Mesodermal cell (in vitro differentiated cells): ENCODE measurements around the gene ENTHD1.
"Not testable (repeated sequence)": the region's sequence is repeated elsewhere in the genome, so short reads cannot be mapped to it uniquely, and the experiment has no call there.

Source experiments
- H3K27ac ChIP-seq: 2 replicates; pipeline ENCODE4 v1.7.0; 2013; ENCODE audit warnings: mild to moderate bottlenecking, low read depth, low read length, moderate library complexity; ENCODE audit not compliant: severe bottlenecking
- H3K36me3 ChIP-seq: 2 replicates; pipeline ENCODE4 v1.7.1; 2013; ENCODE audit warnings: mild to moderate bottlenecking, low read length, moderate library complexity; ENCODE audit not compliant: control insufficient read depth, insufficient read depth
- H3K4me1 ChIP-seq: one replicate; pipeline ENCODE4 v1.7.1; 2013; ENCODE audit warnings: mild to moderate bottlenecking, low read length; ENCODE audit not compliant: insufficient read depth, control insufficient read depth, poor library complexity, severe bottlenecking
- H3K4me3 ChIP-seq: 2 replicates; pipeline ENCODE4 v1.7.0; 2013; ENCODE audit warnings: low read length, control low read depth, mild to moderate bottlenecking; ENCODE audit not compliant: insufficient read depth, poor library complexity, severe bottlenecking; ENCODE audit errors: extremely low read depth
- H3K9me3 ChIP-seq: 2 replicates; pipeline ENCODE4 v1.7.1; 2013; ENCODE audit warnings: mild to moderate bottlenecking, low read length, moderate library complexity; ENCODE audit not compliant: control insufficient read depth
- WGBS, 2 experiments: methylation state at CpG; one replicate each; pipeline ENCODE4 v1.1.5; 2013; ENCODE audit warnings: missing lambda C conversion rate in 2 of 2; ENCODE audit not compliant: insufficient coverage in 2 of 2; 5-methylcytosine and 5-hydroxymethylcytosine counted together

ENTHD1 gene

DNA sequence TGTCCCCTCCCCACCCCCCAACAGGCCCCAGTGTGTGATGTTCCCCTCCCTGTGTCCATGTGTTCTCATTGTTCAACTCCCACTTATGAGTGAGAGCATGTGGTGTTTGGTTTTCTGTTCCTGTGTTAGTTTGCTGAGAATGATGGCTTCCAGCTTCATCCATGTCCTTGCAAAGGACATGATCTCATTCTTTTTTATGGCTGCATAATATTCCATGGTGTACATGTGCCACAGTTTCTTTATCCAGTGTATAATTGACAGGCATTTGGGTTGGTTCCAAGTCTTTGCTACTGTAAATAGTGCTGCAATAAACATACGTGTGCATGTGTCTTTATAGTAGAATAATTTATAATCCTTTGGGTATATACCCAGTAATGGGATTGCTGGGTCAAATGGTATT lies 159.5 kb downstream of the ENTHD1 start:
- not testable (repeated sequence) for H3K9me3 ChIP-seq, H3K4me3 ChIP-seq, H3K27ac ChIP-seq, H3K4me1 ChIP-seq, H3K36me3 ChIP-seq
- WGBS, 2 experiments = no CpG with 5 or more reads among the region's 1 CpG

DNA sequence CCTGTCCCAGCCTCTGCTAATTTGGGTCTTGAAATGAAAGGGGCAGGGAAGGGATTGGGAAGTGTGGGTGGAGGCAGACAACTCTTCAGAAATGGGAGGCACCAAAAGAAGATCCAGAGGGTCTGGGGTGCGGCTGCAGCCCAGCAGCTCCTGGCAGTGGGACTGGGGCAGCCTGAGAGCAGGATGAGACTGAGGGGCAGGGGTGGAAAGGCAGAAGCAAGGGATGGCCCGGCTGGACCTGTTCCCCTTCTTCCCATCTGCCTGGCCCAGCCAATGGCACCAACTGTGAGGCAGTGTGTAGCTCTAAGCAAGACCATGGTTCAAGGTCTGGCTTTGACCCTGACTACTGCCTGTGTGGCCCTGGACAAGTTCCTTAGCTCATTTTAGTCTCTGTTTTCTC lies 160.4 kb downstream of the ENTHD1 start:
- no peaks in the 10 kb centered on the region for H3K9me3 ChIP-seq
- no peaks in the 10 kb centered on the region for H3K36me3 ChIP-seq
- no peak overlapping the region for H3K4me3 ChIP-seq
- H3K27ac ChIP-seq = no peak overlapping the region
- no peaks in the 10 kb centered on the region for H3K4me1 ChIP-seq
- 81 to 95% methylated on average over 2 of the region's 2 CpGs for WGBS, 2 experiments

DNA sequence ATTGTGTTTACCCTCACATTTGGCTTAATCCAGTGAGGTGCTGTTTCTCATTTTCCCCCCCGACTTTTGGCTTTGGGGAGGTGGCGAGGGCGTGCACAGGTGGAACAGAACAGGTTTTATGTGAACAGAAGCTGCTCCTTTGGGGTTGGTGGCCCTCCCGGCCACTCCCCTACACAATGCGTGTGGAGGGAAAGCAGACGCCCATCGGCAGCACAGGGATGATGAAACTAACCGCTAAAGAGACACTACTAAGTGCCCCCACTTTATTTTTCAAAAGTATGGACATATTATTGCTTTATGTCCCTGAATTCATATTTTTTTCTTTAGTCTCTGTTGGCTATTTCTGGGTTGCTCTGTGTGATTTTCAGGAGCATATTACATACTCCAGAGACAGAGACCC lies 160.9 kb downstream of the ENTHD1 start:
- no peak overlapping the region for H3K27ac ChIP-seq
- WGBS, 2 experiments = 83 to 95% methylated on average over 3 to 6 of the region's 8 CpGs
- H3K36me3 ChIP-seq = no peaks in the 10 kb centered on the region
- H3K4me1 ChIP-seq = no peaks in the 10 kb centered on the region
- H3K9me3 ChIP-seq = no peaks in the 10 kb centered on the region
- H3K4me3 ChIP-seq = no peak overlapping the region

DNA sequence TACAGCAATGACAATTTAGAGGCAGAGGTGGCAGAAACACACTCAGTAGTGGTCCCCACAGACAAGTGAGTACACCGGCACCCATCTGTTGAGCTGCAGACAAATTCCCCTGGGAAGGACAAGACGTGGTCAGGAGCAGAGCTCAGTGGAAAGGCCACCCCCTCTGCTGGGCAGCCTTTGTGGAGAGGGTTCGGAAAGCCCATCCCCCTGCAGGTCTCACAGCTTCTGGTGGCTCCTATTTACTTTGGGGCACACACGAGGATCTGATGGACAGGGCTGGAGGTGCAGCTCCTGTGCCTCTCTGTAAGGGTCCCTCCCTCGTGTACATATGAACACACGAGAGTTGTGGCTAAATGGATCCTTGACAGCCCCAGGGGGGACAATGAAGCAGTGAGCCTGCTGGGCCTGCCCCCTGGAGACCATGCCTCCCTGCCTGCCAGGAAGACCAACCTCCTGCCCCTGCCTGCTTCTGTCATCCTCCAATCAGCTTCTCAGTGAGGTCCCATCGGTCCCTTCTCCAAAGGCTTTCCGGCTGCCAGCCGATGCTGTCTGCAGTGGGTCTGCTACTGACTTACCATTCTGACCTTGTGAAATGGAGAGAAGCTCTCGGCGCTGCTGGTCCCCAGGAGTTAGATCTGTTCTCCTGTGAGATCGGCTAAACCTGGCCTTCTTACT lies 161.5 kb downstream of the ENTHD1 start:
- Histone ChIP-seq H3K4me3 (no peak overlapping the region), H3K27ac (no peak overlapping the region), H3K4me1 (no peaks in the 10 kb centered on the region), H3K36me3 (no peaks in the 10 kb centered on the region), H3K9me3 (no peaks in the 10 kb centered on the region)
- WGBS, 2 experiments = 79 to 83% methylated on average over 12 of the region's 12 CpGs

DNA sequence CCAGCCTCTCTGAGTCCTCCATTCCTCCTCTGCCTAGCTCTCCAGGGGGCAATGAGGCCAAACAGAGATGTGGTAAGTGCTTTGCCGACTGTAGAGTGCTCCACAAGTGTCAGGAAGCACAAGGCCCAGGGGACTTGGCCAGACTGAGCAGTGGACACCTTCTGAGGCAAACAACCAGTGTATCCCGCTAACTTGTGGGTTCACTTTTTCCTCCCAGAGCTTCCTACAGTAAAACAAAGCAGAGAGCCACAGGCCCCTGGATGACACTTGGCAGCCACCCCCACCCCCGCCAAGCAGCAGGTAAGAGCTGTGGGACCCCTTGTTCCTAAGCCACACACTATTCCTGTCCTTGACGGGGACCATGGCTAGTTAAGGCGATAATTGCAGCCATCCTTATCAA lies 162.1 kb downstream of the ENTHD1 start:
- Histone ChIP-seq H3K4me3 (no peak overlapping the region), H3K27ac (no peak overlapping the region), H3K4me1 (no peaks in the 10 kb centered on the region), H3K9me3 (no peaks in the 10 kb centered on the region), H3K36me3 (no peaks in the 10 kb centered on the region)
- 84 to 88% methylated on average over 4 to 5 of the region's 5 CpGs for WGBS, 2 experiments

DNA sequence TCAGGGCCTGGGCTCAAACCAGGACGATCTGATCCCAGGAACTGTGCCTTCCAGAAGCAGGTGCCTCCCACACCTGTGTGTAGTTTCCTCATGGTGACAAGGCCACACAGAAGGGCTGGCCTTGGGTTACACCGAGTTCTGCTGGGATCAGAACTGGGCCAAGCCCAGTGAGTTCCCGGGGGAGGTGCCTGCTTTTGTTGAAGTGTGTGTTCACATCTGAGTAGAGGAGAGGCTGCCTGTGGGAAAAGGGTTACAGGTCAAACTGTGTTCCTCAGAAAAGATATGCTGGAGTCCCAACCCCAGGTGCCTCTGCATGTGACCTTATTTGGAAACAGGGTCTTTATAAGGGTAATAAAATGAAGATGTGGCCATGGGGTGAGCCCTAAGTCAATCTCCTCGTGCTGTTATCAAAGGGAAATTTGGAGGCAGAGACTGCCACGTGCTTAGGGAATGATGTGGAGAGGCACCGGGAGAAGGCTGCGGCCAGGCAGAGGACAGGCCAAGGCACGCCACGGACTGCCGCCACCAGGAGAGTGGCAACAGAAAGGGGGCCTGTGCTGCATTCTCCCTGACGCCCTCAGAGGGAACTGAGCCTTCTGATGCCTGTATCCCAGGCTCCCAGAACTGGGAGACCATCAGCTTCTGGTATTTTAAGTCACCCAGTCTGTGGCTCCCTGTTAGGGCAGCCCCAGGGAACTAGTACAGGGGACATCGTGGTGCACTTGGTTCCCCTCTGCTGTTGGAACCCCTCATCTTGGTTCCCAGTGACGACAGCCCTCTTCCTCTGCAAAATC lies 164.2 kb downstream of the ENTHD1 start:
- 91 to 96% methylated on average over 13 of the region's 13 CpGs for WGBS, 2 experiments

DNA sequence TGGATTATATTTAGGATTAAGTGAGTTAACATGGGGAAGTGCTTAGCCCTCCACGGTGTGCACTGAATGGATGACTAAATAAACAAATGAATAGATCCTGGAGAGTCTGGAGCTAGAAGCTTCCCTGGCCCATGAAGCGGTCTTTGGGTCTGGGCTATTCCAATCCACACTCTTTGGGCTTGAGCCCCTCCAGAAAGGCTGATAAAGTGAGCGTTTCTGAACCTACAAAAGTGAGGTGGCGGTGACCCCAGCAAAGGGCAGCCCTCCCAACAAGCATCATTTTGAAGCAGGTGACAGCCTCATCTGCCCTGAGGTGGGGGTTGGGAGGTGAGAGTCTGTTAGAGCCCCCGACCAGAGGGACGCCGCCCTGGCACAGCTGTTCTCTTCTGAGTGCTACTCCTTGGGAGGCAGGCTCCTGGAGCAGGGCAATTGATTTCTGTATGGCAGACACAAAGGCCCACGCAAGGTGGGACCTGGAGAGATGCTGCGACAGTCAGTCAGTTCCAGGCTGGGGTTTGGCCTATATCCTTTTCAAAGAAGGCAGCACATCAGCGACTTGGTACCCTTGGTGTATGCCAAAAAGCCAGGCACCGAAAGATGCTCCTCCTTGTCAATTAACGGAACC lies 165.2 kb downstream of the ENTHD1 start:
- 88 to 89% methylated on average over 10 to 12 of the region's 12 CpGs for WGBS, 2 experiments
- H3K4me1 ChIP-seq = peaks cover 5% of the 10 kb centered on the region
- H3K36me3 ChIP-seq = no peaks in the 10 kb centered on the region
- H3K9me3 ChIP-seq = no peaks in the 10 kb centered on the region
- H3K4me3 ChIP-seq = no peak overlapping the region
- no peak overlapping the region for H3K27ac ChIP-seq

More for the DNA sequence above, 164.2 kb downstream of the ENTHD1 start:
- H3K27ac ChIP-seq = no peak overlapping the region
- no peaks in the 10 kb centered on the region for H3K4me1 ChIP-seq
- H3K36me3 ChIP-seq = no peaks in the 10 kb centered on the region
- H3K4me3 ChIP-seq = no peak overlapping the region
- no peaks in the 10 kb centered on the region for H3K9me3 ChIP-seq

DNA sequence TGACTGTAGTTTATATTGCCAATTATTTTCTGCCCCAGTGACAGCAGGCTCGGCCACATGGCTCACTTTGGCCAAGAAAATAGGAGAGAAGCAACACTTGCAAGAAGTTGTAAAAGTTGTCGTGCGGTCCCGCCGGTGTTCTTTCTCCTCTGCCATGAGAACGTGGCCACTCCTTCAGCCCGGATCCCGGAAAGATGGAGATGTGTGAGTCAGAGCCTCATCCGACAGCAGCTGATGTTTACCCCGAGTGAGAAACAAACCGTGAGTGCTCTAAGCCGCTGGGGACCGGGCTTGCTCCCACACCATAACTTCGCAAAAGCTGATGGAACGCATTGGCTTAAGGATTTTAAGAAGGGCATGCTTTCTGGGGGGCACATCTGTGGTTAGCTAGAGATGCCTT lies 166.0 kb downstream of the ENTHD1 start:
- Histone ChIP-seq H3K4me1 (peaks cover 5% of the 10 kb centered on the region), H3K36me3 (no peaks in the 10 kb centered on the region), H3K9me3 (no peaks in the 10 kb centered on the region), H3K27ac (no peak overlapping the region), H3K4me3 (no peak overlapping the region)
- WGBS, 2 experiments = 61 to 64% methylated on average over 13 to 15 of the region's 15 CpGs

DNA sequence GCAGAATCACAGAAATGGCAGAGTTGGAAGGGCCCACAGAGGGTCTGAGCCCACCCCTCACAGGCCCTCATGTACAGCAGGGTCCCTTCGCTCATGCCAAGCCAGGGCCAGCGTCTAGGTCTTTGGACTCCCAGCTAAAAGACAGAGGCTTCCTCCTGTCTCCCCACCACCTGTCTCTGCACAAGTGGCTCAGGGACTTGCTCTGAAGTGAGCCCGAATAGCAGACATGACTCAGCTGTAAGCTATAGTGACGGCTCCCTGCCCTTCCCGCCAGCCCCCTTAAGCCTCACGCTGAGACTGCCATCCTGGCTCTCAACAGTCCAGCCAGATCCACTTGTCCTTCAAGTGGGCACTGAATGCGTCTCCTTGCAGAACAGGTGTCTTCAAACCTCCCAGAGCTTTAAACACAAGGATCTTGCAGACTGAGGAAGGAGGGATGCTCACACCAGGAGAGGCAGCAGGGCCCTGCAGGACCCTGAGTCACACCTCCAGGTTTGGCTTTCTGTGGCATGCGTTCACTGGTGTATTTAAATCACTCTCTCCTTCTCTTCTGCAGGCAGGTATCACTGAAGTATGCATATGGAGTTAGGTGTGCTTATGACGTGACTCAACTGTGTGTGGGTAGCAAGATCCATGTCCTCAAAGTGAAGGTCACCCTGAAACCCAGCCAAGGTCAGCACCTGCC lies 168.1 kb downstream of the ENTHD1 start:
- Histone ChIP-seq H3K9me3 (no peaks in the 10 kb centered on the region), H3K4me1 (peaks cover 9% of the 10 kb centered on the region), H3K4me3 (no peak overlapping the region), H3K36me3 (no peaks in the 10 kb centered on the region), H3K27ac (no peak overlapping the region)
- 92 to 96% methylated on average over 3 to 5 of the region's 9 CpGs for WGBS, 2 experiments

DNA sequence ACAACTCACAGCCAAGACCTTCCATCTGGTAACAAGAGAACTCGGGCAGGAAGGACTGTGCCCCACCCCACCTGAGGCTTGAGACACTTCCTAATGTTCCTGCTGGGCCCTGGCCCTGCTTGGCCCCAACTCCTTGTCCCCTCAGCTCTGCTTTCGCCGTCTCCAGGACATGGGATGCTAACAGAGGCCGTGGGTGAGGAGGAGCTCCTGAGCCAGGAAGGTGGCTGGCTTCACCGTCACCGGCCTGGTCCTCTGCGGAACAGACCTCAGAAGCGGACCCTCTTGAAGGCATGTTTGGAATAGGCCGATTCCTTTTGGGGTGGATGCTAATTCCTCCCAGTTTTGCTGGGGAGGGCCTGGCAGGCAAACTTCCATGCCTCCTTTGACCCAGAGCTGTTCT lies 168.7 kb downstream of the ENTHD1 start:
- H3K4me1 ChIP-seq = peaks cover 10% of the 10 kb centered on the region
- no peak overlapping the region for H3K27ac ChIP-seq
- no peaks in the 10 kb centered on the region for H3K36me3 ChIP-seq
- no peak overlapping the region for H3K4me3 ChIP-seq
- WGBS, 2 experiments = 87 to 91% methylated on average over 6 to 9 of the region's 9 CpGs
- no peaks in the 10 kb centered on the region for H3K9me3 ChIP-seq
